Measurements from ENCODE around the gene SLC9A8.

The SLC9A8 gene

DNA sequence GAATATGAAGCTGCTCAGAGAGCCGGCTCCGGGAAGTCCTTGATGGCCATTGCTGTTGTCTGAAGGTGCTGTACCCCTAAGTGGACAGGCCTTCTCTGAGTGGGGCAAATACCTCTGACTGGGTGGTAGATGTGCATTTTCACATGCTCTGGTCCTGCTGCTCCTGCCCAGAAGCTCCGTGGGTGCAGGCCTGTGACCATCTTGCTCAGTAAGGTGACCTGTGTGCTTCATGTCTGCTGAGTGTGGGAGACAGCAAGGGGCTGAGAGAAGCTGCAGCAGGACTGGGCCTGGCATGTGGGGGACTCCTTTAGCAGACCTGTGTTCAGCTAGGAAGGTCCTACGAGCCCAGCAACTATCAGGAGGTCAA is 97.7 kb downstream of the SLC9A8 start:
- TF ChIP-seq ZNF624 (tag by site-specific recombination; IDR thresholded peaks at IDR 0.05) (no peak), ZNF610 (tag by site-specific recombination; IDR thresholded peaks at IDR 0.05; ENCODE audit: borderline replicate concordance) (no peak), ZNF394 (tag by site-specific recombination; IDR thresholded peaks at IDR 0.05; ENCODE audit: borderline replicate concordance) (peak; percentile 32; the same call in 1 of the 2 replicates)

DNA sequence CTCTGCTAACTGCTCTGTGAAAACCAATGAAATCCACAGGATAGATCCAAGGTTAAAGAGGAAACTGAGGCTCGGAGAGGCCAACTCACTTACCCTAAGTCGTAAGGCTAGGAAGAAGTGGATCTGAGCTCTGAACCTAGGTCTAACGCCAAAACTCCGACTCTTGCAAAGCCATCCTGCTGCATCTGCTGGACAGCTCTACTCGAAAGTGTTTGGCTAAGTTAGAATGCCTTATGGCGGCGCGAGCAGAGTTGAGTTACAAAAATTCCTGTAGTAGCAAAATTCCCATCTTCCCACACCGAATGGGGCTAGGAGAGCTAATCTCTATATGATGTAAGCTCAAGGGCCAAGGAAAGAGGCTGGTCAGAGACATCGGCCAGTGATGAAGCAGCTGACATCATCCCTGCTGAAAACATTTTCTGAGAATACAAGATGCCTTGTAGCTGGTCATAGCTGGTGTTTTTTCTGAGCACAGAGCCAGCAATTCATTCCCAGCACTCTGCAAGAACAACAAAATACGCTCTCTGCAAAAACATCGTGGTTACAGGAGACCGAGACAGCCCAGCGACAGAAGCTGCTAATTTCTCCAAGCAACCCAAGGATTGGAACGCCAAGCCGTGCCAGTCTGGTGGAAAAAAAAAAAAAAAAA is 100.9 kb downstream of the SLC9A8 start:
- Histone ChIP-seq H3K4me1 (ENCODE audit: control insufficient read depth, insufficient read depth, low read length) (no peaks in the 10 kb centered on the region), H3K27ac (ENCODE audit: extremely low read depth, low read depth, low read length) (no peak overlapping the region), H3K36me3 (ENCODE audit: control insufficient read depth in 2 of 2, insufficient read depth in 1 of 2, low read length in 2 of 2) (peaks cover 0 to 12% of the 10 kb centered on the region in 2 experiments; a peak in 1 of 3 replicates), H3K4me3 (ENCODE audit: low read depth, low read length) (no peak overlapping the region), H3K9me3 (ENCODE audit: control insufficient read depth, insufficient read depth, low read depth, low read length) (no peaks in the 10 kb centered on the region)
- POLR2A ChIA-PET: interaction anchor here (0.5 to 0.9 kb wide), 3 partner anchors 9 to 33 kb away, joined by 3 read pairs; no protein-coding TSS in a partner anchor
- TF ChIP-seq ZNF362 (tag by site-specific recombination; IDR thresholded peaks at IDR 0.05) (peak; percentile 77; the same call in 1 of the 2 replicates), ZNF626 (tag by site-specific recombination; IDR thresholded peaks at IDR 0.05) (no peak), REST (tag by site-specific recombination; IDR thresholded peaks at IDR 0.05) (peak; percentile 76), ZNF274 (IDR thresholded peaks at IDR 0.05; ENCODE audit: low read length) (no peak), ZNF274 (tag by site-specific recombination; IDR thresholded peaks at IDR 0.05; ENCODE audit: borderline replicate concordance) (no peak), ZNF629 (tag by site-specific recombination; IDR thresholded peaks at IDR 0.05) (0 out of 2 replicates have a peak, but pooled peaks have one; percentile 16), SP7 (tag by site-specific recombination; IDR thresholded peaks at IDR 0.05) (no peak)
- CTCF ChIA-PET: interaction anchor here (0.6 to 1.7 kb wide), 3 partner anchors 9 to 392 kb away, joined by 3 to 8 read pairs (median 3); no protein-coding TSS in a partner anchor

More for the DNA sequence above, 97.7 kb downstream of the SLC9A8 start:
- Histone ChIP-seq H3K4me1 (ENCODE audit: control insufficient read depth, insufficient read depth, low read length) (no peaks in the 10 kb centered on the region), H3K4me3 (ENCODE audit: low read depth, low read length) (no peak overlapping the region), H3K27ac (ENCODE audit: extremely low read depth, low read depth, low read length) (no peak overlapping the region), H3K36me3 (ENCODE audit: control insufficient read depth in 2 of 2, insufficient read depth in 1 of 2, low read length in 2 of 2) (peaks cover 0 to 43% of the 10 kb centered on the region in 2 experiments; a peak in 2 of 3 replicates), H3K9me3 (ENCODE audit: control insufficient read depth, insufficient read depth, low read depth, low read length) (no peaks in the 10 kb centered on the region)
- CTCF ChIA-PET: interaction anchor here (1.2 kb wide), 1 partner anchor 10 kb away, joined by 3 read pairs; no protein-coding TSS in a partner anchor
- POLR2A ChIA-PET: no interaction called here

- Histone ChIP-seq H3K36me3 (ENCODE audit: control insufficient read depth in 2 of 2, insufficient read depth in 1 of 2, low read length in 2 of 2) (peaks cover 0 to 4% of the 10 kb centered on the region in 2 experiments; a peak in 1 of 3 replicates), H3K27ac (ENCODE audit: extremely low read depth, low read depth, low read length) (peak overlapping the region; percentile 99), H3K4me1 (ENCODE audit: control insufficient read depth, insufficient read depth, low read length) (no peaks in the 10 kb centered on the region), H3K4me3 (ENCODE audit: low read depth, low read length) (peak overlapping the region; percentile 99), H3K9me3 (ENCODE audit: control insufficient read depth, insufficient read depth, low read depth, low read length) (no peaks in the 10 kb centered on the region)
- CTCF ChIA-PET: interaction anchor here (0.5 to 0.9 kb wide), 4 partner anchors 19 to 344 kb away, joined by 3 to 5 read pairs (median 4); no protein-coding TSS in a partner anchor
- POLR2A ChIA-PET: interaction anchor here (0.6 to 1.0 kb wide), 3 partner anchors 10 to 23 kb away, joined by 3 read pairs; no protein-coding TSS in a partner anchor
- TF ChIP-seq ZEB2 (tag by site-specific recombination; IDR thresholded peaks at IDR 0.05): no peak
- no peak for TF ChIP-seq FEZF1 (tag by site-specific recombination; IDR thresholded peaks at IDR 0.05)
- no peak for TF ChIP-seq ZNF704 (tag by site-specific recombination; IDR thresholded peaks at IDR 0.05)
- TF ChIP-seq, protein P1, sequence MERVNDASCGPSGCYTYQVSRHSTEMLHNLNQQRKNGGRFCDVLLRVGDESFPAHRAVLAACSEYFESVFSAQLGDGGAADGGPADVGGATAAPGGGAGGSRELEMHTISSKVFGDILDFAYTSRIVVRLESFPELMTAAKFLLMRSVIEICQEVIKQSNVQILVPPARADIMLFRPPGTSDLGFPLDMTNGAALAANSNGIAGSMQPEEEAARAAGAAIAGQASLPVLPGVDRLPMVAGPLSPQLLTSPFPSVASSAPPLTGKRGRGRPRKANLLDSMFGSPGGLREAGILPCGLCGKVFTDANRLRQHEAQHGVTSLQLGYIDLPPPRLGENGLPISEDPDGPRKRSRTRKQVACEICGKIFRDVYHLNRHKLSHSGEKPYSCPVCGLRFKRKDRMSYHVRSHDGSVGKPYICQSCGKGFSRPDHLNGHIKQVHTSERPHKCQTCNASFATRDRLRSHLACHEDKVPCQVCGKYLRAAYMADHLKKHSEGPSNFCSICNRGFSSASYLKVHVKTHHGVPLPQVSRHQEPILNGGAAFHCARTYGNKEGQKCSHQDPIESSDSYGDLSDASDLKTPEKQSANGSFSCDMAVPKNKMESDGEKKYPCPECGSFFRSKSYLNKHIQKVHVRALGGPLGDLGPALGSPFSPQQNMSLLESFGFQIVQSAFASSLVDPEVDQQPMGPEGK (tag by site-specific recombination; IDR thresholded peaks at IDR 0.05): no peak
- TF ChIP-seq GFI1B (tag by site-specific recombination; IDR thresholded peaks at IDR 0.05): no peak
- TF ChIP-seq EGR2 (tag by site-specific recombination; IDR thresholded peaks at IDR 0.05; ENCODE audit: low read depth): peak; percentile 50
- TF ChIP-seq GLIS1 (tag by site-specific recombination; IDR thresholded peaks at IDR 0.05): peak; percentile 81
- peak; percentile 66 for TF ChIP-seq ZIC2 (tag by site-specific recombination; IDR thresholded peaks at IDR 0.05)
- TF ChIP-seq MYNN (tag by site-specific recombination; IDR thresholded peaks at IDR 0.05; ENCODE audit: borderline replicate concordance): peak; percentile 94
These were observed 101.9 kb downstream of the SLC9A8 start for GRCh38 chr20:49914310-49915117.

All from HEK293 (cell line).